CD14-positive monocyte (primary cell): ENCODE data around the gene CRYZ. TPM values are rescaled to one million over a fixed set of nuclear protein-coding genes. Genes with fewer than 3 reads are reported as not detected.

Experiments
- DNase-seq, 3 donors: peaks; one replicate each; pipeline ENCODE4 v3.0.0-alpha.2; 2011 to 2022
- H2AFZ ChIP-seq: 2 replicates; pipeline ENCODE4 v1.6.0; 2012; ENCODE audit warnings: mild to moderate bottlenecking, low read depth, low read length, inconsistent platforms; ENCODE audit not compliant: insufficient read depth, poor library complexity, severe bottlenecking
- H3K27ac ChIP-seq, 2 donors: 1 replicate in 1 of 2; 2 replicates in 1 of 2; pipeline ENCODE4 v1.5.1; 2012 to 2013; ENCODE audit warnings: low read length in 2 of 2, control low read depth in 1 of 2, inconsistent platforms in 1 of 2, low read depth in 1 of 2, mild to moderate bottlenecking in 1 of 2
- H3K27me3 ChIP-seq, 2 donors: one replicate each; pipeline versions ENCODE4 v1.6.0 to v1.6.1; 2011 to 2013; ENCODE audit warnings: low read length in 2 of 2; ENCODE audit not compliant: control insufficient read depth in 2 of 2, insufficient read depth in 2 of 2
- H3K36me3 ChIP-seq, 2 donors: replicated peaks in 1 of 2; 1 replicate in 1 of 2; 2 replicates in 1 of 2; pipeline versions ENCODE4 v1.5.1 to v1.6.1; 2012 to 2013; ENCODE audit warnings: low read length in 2 of 2, control low read depth in 1 of 2, inconsistent platforms in 1 of 2, mild to moderate bottlenecking in 1 of 2; ENCODE audit not compliant: insufficient read depth in 2 of 2, control insufficient read depth in 1 of 2
- H3K4me1 ChIP-seq, 2 donors: 1 replicate in 1 of 2; 2 replicates in 1 of 2; pipeline versions ENCODE4 v1.5.1 to v1.6.1; 2012 to 2013; ENCODE audit warnings: low read length in 2 of 2, control low read depth in 1 of 2, inconsistent platforms in 1 of 2, mild to moderate bottlenecking in 1 of 2, moderate library complexity in 1 of 2; ENCODE audit not compliant: insufficient read depth in 2 of 2, control insufficient read depth in 1 of 2
- H3K4me2 ChIP-seq: replicated peaks from 2 replicates; pipeline ENCODE3; 2012; ENCODE audit warnings: low read length, moderate library complexity, mild to moderate bottlenecking; ENCODE audit not compliant: poor library complexity, severe bottlenecking; ENCODE audit errors: extremely low read depth
- H3K4me3 ChIP-seq, 3 experiments: fragments of 200-600 bp in 1 of 3; sonication (generic) in 1 of 3; replicated peaks in 1 of 3; 1 replicate in 2 of 3; 2 replicates in 1 of 3; pipeline ENCODE4 v1.5.1; 2011 to 2013; ENCODE audit warnings: low read length in 3 of 3, mild to moderate bottlenecking in 3 of 3, control low read depth in 2 of 3, low read depth in 2 of 3, inconsistent platforms in 1 of 3, moderate library complexity in 1 of 3
- H3K79me2 ChIP-seq: 2 replicates; pipeline ENCODE4 v1.6.0; 2012; ENCODE audit warnings: mild to moderate bottlenecking, control low read depth, inconsistent platforms, low read length, moderate library complexity; ENCODE audit not compliant: insufficient read depth
- H3K9ac ChIP-seq: 2 replicates; pipeline ENCODE4 v1.6.0; 2017; ENCODE audit warnings: low read length, mild to moderate bottlenecking; ENCODE audit not compliant: insufficient read depth, poor library complexity, severe bottlenecking
- H3K9me3 ChIP-seq, 2 donors: replicated peaks in 1 of 2; 1 replicate in 1 of 2; 2 replicates in 1 of 2; pipeline versions ENCODE4 v1.5.1 to v1.6.1; 2012 to 2013; ENCODE audit warnings: low read length in 2 of 2, control low read depth in 1 of 2; ENCODE audit not compliant: control insufficient read depth in 1 of 2, insufficient read depth in 1 of 2
- H4K20me1 ChIP-seq: 2 replicates; pipeline ENCODE4 v1.6.0; 2012; ENCODE audit warnings: mild to moderate bottlenecking, low read length, control low read depth, moderate library complexity; ENCODE audit not compliant: insufficient read depth
- H3K27ac Mint-ChIP-seq, 7 donors: one replicate each; pipeline ENCODE4 v1.8.0; 2020; ENCODE audit warnings: mild to moderate bottlenecking in 7 of 7, mixed read lengths in 7 of 7, moderate library complexity in 6 of 7, inconsistent platforms in 2 of 7
- H3K27me3 Mint-ChIP-seq, 3 donors: one replicate each; pipeline ENCODE4 v1.8.0; 2021 to 2022; ENCODE audit warnings: low read depth in 3 of 3, mild to moderate bottlenecking in 3 of 3, mixed read lengths in 3 of 3, moderate library complexity in 3 of 3, inconsistent platforms in 1 of 3
- H3K36me3 Mint-ChIP-seq, 2 donors: one replicate each; pipeline ENCODE4 v1.8.0; 2020; ENCODE audit warnings: mixed read lengths in 2 of 2, inconsistent platforms in 1 of 2, mild to moderate bottlenecking in 1 of 2
- H3K4me1 Mint-ChIP-seq: one replicate; pipeline ENCODE4 v1.8.0; 2020; ENCODE audit warnings: mild to moderate bottlenecking, mixed read lengths
- H3K4me3 Mint-ChIP-seq, 2 donors: one replicate each; pipeline ENCODE4 v1.8.0; 2020; ENCODE audit warnings: mild to moderate bottlenecking in 2 of 2, mixed read lengths in 2 of 2, moderate library complexity in 1 of 2
- H3K9me3 Mint-ChIP-seq, 7 donors: one replicate each; pipeline ENCODE4 v1.8.0; 2020 to 2022; ENCODE audit warnings: mixed read lengths in 7 of 7, mild to moderate bottlenecking in 6 of 7, moderate library complexity in 6 of 7, inconsistent platforms in 2 of 7
- CTCF ChIP-seq: fragments of 200-600 bp; IDR thresholded peaks from one replicate; pipeline ENCODE4 v1.8.0; 2022; ENCODE audit warnings: antibody characterized with exemption, mild to moderate bottlenecking
- WGBS: methylation state at CpG from one replicate; pipeline ENCODE4 v1.1.5; 2013; ENCODE audit warnings: missing lambda C conversion rate; ENCODE audit not compliant: insufficient coverage; 5-methylcytosine and 5-hydroxymethylcytosine counted together
- intact Hi-C, 2 donors: fragments of 100-400 bp; cut with micrococcal nuclease; formaldehyde crosslinking; loops; one replicate each; pipeline versions ENCODE4 v1.15.0 to v1.15.1; 2023
- polyA plus RNA-seq, 3 donors: library from polyadenylated mRNA; depleted of rRNA in 1 of 3; unstranded in 2 of 3; stranded (reverse) in 1 of 3; fragments of 300-500 nt in 2 of 3; fragments of >200 nt in 1 of 3; fragmentation: Illumina TruSeq in 2 of 3; gene quantifications; 1 replicate in 2 of 3; 2 replicates in 1 of 3; pipeline ENCODE4 v1.2.3, GENCODE V29; 2012 to 2021

Gene CRYZ
- polyA plus RNA-seq, 3 donors, result 1.6 to 16.4 (median 6.1) TPM

GRCh38 chr1:74690364-74690696 is 42.5 kb downstream of the CRYZ start:
- H3K4me3 ChIP-seq, result no peak overlapping the region
- no peaks in the 10 kb centered on the region for H3K27me3 ChIP-seq
- Mint-ChIP-seq H3K4me1 (no peaks in the 10 kb centered on the region), H3K27me3 (peaks cover 0 to 2% (median 0%) of the 10 kb centered on the region in 3 donors), H3K9me3 (no peaks in the 10 kb centered on the region), H3K27ac (no peak overlapping the region), H3K36me3 (no peaks in the 10 kb centered on the region), H3K4me3 (no peak overlapping the region)
- intact Hi-C loops, result no loop called here
- DNase-seq, result no peak
- no peak for TF ChIP-seq CTCF
- no CpG with 5 or more reads among the region's 2 CpGs for WGBS
- H3K36me3 ChIP-seq, result no peaks in the 10 kb centered on the region
- no peak overlapping the region for H3K4me2 ChIP-seq
- H3K9me3 ChIP-seq, result no peaks in the 10 kb centered on the region
- H3K9ac ChIP-seq, result no peak overlapping the region
- H2AFZ ChIP-seq, result no peak overlapping the region
- H4K20me1 ChIP-seq, result no peaks in the 10 kb centered on the region
- no peak overlapping the region for H3K27ac ChIP-seq
- no peaks in the 10 kb centered on the region for H3K4me1 ChIP-seq
- H3K79me2 ChIP-seq, result no peaks in the 10 kb centered on the region

GRCh38 chr1:74689621-74690363 is 43.1 kb downstream of the CRYZ start:
- TF ChIP-seq CTCF, result peak; percentile 86
- no peak overlapping the region for H3K4me2 ChIP-seq
- intact Hi-C loops, result no loop called here
- H3K9me3 Mint-ChIP-seq, result no peaks in the 10 kb centered on the region
- no peak overlapping the region for H3K4me3 Mint-ChIP-seq
- WGBS, result no CpG with 5 or more reads among the region's 5 CpGs
- H2AFZ ChIP-seq, result no peak overlapping the region
- H3K27me3 Mint-ChIP-seq, result peaks cover 0 to 2% (median 0%) of the 10 kb centered on the region in 3 donors
- H3K27ac Mint-ChIP-seq, result no peak overlapping the region
- no peaks in the 10 kb centered on the region for H3K27me3 ChIP-seq
- H3K36me3 ChIP-seq, result no peaks in the 10 kb centered on the region
- no peaks in the 10 kb centered on the region for H3K36me3 Mint-ChIP-seq
- no peaks in the 10 kb centered on the region for H3K4me1 ChIP-seq
- H3K4me1 Mint-ChIP-seq, result no peaks in the 10 kb centered on the region
- no peaks in the 10 kb centered on the region for H4K20me1 ChIP-seq
- peak; percentile 6 to 26 (median 13) for DNase-seq
- H3K9ac ChIP-seq, result no peak overlapping the region
- no peaks in the 10 kb centered on the region for H3K79me2 ChIP-seq
- H3K4me3 ChIP-seq, result no peak overlapping the region
- no peaks in the 10 kb centered on the region for H3K9me3 ChIP-seq
- H3K27ac ChIP-seq, result no peak overlapping the region
